Measurements from ENCODE around the gene RAPGEF4.
A peak's percentile ranks its signal among the peaks of the same experiment; 100 is the strongest.

Gene RAPGEF4

GRCh38 chr2:173027181-173028128, 291.8 kb downstream of the RAPGEF4 start (continued):
- TF ChIP-seq ZBTB10 (tag by site-specific recombination; IDR thresholded peaks at IDR 0.05) = no peak
- TF ChIP-seq ZNF449 (tag by site-specific recombination; IDR thresholded peaks at IDR 0.05) = no peak
- no peak for TF ChIP-seq ZBTB20 (tag by site-specific recombination; IDR thresholded peaks at IDR 0.05)
- no peak for TF ChIP-seq ZNF146 (tag by site-specific recombination; IDR thresholded peaks at IDR 0.05)
- TF ChIP-seq ZNF654 (tag by site-specific recombination; IDR thresholded peaks at IDR 0.05; ENCODE audit: low read depth) = peak; percentile 92
- TF ChIP-seq ZNF660 (tag by site-specific recombination; IDR thresholded peaks at IDR 0.05) = peak; percentile 44
- no peak for TF ChIP-seq ZNF571 (tag by site-specific recombination; IDR thresholded peaks at IDR 0.05)

GRCh38 chr2:173028141-173028540, 292.5 kb downstream of the RAPGEF4 start:
- H3K27ac ChIP-seq (ENCODE audit: extremely low read depth, low read depth, low read length) = no peak overlapping the region
- H3K9me3 ChIP-seq (ENCODE audit: control insufficient read depth, insufficient read depth, low read depth, low read length) = no peaks in the 10 kb centered on the region
- POLR2A ChIA-PET = no interaction called here
- 0 out of 2 replicates have a peak, but pooled peaks cover 3% of the 10 kb centered on the region for H3K4me1 ChIP-seq (ENCODE audit: control insufficient read depth, insufficient read depth, low read length)
- CTCF ChIA-PET = interaction anchor here (0.6 to 7.2 kb wide), 34 partner anchors 9 to 1416 kb away, joined by 3 to 255 read pairs (median 5); no protein-coding TSS in a partner anchor
- TF ChIP-seq TRIM28 (IDR thresholded peaks at IDR 0.05; ENCODE audit: borderline replicate concordance, low read length) (no peak), ZBTB20 (tag by site-specific recombination; IDR thresholded peaks at IDR 0.05) (no peak), ZBTB10 (tag by site-specific recombination; IDR thresholded peaks at IDR 0.05) (no peak), ATF2 (tag by site-specific recombination; IDR thresholded peaks at IDR 0.05; ENCODE audit: low read depth) (no peak), ZFHX2 (tag by site-specific recombination; conservative IDR thresholded peaks at IDR 0.05) (no peak), ZNF394 (tag by site-specific recombination; IDR thresholded peaks at IDR 0.05; ENCODE audit: borderline replicate concordance) (no peak), ZNF10 (tag by site-specific recombination; IDR thresholded peaks at IDR 0.05) (no peak), ZNF175 (tag by site-specific recombination; IDR thresholded peaks at IDR 0.05) (no peak), ZNF629 (tag by site-specific recombination; IDR thresholded peaks at IDR 0.05) (no peak), ZNF704 (tag by site-specific recombination; IDR thresholded peaks at IDR 0.05) (no peak), ZNF791 (tag by site-specific recombination; IDR thresholded peaks at IDR 0.05) (no peak), ZNF544 (tag by site-specific recombination; IDR thresholded peaks at IDR 0.05) (no peak), ZNF18 (tag by site-specific recombination; IDR thresholded peaks at IDR 0.05) (no peak)
- no peaks in the 10 kb centered on the region for H3K36me3 ChIP-seq (ENCODE audit: control insufficient read depth in 2 of 2, insufficient read depth in 1 of 2, low read length in 2 of 2)
- H3K4me3 ChIP-seq (ENCODE audit: low read depth, low read length) = no peak overlapping the region
